DMS153 treated with DMSO at 0.1 percent for 48 hours (cell line): Measurements from ENCODE around the gene RNU11.
"Not testable (repeated sequence)": the region's sequence is repeated elsewhere in the genome, so short reads cannot be mapped to it uniquely, and the experiment has no call there.

Experiments used
- DNase-seq: peaks from one replicate; lab custom pipeline; 2025; ENCODE audit not compliant: unreplicated experiment; lab: John Stamatoyannopoulos, UW

Gene RNU11

GRCh38 chr1:28663871-28664470, 15.6 kb downstream of the RNU11 start:
- no peak for DNase-seq

DNA sequence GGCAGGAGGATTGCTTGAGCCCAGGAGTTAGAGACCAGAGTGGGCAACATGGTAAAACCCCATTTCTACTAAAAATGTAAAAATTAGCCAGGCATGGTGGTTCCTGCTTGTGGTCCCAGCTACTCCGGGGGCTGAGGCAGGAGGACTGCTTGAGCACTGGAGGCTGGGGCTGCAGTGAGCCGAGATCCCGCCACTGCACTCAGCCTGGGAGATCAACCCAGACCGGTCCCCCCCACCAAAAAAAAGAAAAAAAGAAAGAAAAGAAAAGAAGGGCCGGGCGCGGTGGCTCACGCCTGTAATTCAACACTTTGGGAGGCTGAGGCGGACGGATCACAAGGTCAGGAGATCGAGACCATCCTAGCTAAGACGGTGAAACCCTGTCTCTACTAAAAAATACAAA, 18.4 kb downstream of the RNU11 start:
- DNase-seq, result no peak

DNA sequence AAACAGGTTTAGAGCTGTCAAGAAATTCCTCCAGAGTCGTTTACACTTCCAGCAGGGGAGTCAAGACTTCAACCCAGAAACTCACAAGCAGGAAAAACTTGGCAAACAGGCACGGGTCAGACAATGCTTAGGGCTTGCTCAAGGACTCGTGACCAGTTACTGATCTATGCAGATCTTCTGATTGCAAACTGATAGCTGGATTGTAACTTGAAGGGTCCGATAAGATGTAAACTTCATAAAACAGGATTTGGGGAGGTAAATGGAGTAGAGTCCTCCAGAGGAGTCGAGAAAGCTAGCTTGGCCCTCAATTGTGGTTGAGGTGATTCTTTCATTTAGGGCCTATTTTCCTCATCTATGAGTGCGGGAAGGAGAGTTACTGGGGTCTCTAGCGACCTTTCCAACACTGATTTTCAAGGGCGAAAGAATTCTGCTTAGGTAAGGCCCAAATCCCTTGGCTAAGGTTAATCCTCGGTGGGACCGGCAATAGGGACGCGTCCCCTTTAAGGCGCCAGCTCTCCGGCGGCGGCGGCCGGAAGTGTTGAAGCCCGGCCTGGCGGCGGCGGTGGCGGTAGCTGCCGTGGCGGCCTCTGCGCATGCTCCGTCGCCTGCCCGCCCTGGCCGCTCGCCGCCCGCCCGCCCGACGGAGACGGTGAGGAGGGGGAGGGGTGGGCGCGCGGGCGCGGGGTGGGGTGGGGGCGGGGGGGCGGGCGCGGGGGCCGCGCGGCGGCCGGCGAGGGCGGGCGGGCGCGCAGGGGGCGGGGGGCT, 20.0 kb downstream of the RNU11 start, which contains the start of gene GMEB1:
GMEB1 (plus strand) TSS at position 594 of the 765 bp plus-strand sequence. CDS start 14,829 bp downstream, outside the sequence.
- DNase-seq, result peak; percentile 99

DNA sequence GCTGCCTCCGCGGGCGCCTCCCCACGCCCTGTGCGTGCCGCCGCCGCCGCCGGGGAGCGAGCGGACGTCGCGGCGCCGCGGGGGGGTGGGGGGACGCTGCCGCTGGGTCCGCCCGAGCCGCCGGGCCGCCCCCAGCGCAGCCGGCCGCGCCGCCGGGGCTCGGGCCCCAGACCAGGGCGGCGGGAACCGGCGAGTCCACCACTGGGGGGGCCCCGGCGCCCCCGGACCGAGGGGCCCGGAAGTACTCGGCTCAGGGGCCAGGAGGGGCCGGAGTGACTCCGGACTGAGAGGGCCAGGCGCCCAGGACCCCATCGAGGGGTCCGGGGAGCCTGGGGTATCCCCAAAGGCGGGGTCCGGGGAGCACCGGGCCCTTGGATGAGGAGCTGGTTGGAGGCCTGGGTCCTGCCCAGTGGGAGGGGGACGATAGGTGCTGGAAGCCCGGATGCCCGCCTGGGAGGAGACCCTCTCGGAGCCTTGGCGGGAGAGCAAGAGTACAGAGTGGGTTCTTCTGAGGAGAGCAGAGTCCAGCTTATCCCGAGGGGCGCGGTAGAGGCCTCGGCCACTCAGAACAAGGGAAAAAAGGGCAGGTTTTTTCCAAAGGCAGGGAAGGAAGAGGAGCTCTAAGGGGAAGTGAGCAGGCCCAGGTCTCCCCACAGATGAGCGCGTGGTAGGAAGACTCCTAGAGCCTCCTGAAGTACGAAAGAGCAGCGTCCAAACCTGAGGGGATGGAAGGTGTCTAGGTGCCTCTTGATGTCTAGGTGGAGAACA, 20.7 kb downstream of the RNU11 start:
- peak; percentile 44 for DNase-seq

GRCh38 chr1:28671254-28671780, 22.9 kb downstream of the RNU11 start:
- DNase-seq, result no peak

GRCh38 chr1:28672971-28673370, 24.6 kb downstream of the RNU11 start:
- not testable (repeated sequence) for DNase-seq

DNA sequence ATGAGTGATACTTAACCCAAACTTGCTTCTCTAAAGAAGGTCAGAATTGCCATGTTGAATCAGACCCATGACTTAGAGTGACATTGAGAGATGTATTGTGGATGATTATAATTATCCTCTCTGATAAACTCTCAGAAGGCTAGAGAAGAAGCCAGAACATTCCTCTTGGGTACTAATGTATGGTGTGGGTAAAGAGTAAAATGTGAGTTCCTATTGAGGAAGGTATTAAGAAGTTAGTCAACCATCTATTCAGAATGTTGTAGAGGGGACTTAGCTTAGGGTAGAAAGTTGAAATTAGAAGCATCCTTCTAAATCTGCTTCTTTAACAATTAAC, 27.5 kb downstream of the RNU11 start:
- no peak for DNase-seq

DNA sequence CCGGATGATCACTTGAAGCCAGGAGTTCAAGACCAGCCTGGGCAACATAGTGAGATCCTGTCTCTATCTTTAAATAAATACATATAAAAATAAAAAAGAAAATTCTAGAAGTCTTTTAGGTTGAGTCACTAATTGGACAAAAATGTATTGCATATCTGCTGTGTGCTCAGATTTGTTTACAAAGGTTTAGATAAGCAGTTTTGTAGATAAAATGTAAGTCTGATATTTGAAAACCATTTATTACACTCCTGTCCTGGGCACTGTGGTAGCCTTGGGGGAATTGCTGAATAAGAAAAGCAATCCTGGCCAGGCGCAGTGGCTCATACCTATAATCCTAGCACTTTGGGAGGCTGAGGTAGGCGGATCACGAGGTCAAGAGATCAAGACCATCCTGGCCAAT, 31.8 kb downstream of the RNU11 start:
- DNase-seq, result no peak

DNA sequence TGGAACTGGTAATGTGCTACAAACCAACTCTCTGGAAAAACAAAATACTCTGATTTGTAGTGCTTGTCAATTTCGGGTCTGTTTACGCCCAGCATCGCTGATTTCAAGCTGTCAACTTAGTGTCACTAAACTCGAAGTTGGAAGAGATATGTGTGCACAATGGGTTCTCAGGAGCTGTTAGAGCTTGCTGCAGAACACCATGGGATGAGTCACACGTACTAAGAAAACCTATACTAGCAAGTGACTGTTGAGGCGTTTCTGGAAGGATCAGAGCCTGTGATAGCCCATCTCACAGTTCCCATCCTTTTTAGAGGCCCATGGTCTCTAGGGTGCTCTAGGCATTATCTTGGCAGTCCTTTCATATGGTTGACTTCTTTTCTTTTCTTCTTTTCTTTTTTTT, 34.4 kb downstream of the RNU11 start:
- DNase-seq, result no peak

DNA sequence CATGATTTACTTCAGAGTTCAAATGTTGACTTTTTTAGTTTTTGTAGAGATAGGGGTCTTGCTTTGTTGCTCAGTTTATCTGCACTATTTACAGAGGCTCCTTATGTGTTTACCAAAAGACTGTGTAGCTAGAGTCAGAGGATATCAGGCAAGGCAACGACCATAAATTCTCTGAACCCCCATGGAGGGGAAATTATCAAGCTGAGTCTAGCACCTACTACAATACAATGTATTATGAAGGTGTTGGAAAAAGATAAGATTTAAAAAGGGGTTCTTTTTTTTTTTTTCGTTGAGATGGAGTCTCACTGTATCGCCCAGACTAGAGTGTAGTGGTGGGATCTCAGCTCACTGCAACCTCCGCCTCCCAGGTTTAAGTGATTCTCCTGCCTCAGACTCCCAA, 36.5 kb downstream of the RNU11 start:
- DNase-seq, result no peak

GRCh38 chr1:28691627-28692026, 43.2 kb downstream of the RNU11 start:
- not testable (repeated sequence) for DNase-seq
